Glomerular endothelial cell (primary cell): ENCODE results near the gene SRGAP1. TPM values are rescaled to one million over a fixed set of nuclear protein-coding genes. Genes with fewer than 3 reads are reported as not detected.
"Not testable (repeated sequence)": the region's sequence is repeated elsewhere in the genome, so short reads cannot be mapped to it uniquely, and the experiment has no call there.

Experiments
- DNase-seq: peaks from one replicate; pipeline ENCODE4 v3.0.0-alpha.2; 2011; ENCODE audit warnings: low read depth, low spot score; ENCODE audit errors: extremely low read depth
- total RNA-seq: library from RNA; depleted of rRNA; stranded (reverse); fragments of >200 nt; gene quantifications from 2 replicates; pipeline ENCODE4 v1.2.3, GENCODE V29; 2015

The SRGAP1 gene
- total RNA-seq, 1 donor from 2014 or later, result 14.9 TPM

DNA sequence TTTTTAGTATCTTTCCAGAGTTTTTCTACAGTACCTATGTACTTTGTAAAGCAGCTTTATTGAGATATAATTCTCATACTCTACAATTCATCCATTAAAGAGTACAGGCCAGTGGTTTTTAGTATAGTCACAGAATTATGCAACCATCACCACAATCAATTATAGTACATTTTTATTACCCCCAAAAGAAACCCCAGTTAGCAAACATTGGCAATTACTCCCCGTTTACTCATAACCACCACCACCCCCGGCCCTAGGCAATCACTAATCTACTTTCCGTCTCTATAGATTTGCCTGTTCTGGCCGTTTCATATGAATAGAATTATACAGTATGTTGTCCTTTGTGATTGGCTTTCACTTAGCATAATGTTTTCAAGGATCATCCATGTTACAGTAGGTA, 257.8 kb downstream of the SRGAP1 start:
- no peak for DNase-seq

DNA sequence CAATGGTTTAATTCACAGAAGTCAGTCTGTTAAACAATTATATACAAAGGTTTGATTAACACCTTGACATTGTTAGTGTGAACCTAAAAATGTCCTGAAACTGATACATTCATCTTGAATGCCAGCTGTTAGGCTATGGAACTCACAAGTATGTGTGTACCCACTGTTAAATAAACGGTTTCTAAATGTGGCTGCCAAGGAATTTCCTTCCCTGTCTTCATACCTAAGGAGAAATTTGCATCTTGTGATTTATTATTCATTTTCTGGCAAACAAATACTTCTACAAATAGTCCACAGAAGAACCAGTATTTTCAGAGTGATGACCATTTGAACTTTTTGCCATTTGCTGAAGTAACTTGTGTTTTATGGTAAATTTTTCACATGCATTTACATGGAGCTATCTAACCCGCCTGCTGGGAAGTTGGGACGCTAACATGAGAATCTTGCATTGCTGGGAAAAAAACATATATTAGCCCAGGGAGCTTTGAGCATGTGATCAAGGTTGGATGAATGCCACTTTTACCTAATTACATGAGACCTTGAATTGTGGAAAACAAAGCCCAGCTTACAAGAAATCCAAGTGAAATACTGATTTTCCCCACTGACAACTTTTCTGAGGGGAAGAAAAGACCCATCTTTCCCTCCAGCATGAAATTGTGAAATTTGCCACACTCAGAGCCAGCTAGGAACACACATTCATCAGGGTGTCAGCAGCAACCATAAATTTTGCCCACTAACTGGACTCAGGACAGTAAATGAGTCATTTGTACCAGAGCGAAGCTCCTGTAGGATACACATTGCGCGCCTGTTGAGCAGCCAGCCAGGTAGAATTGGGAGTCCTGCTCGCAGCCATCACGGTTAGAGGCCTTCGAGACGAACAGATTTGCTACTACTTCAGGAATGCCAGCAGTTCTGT, 259.6 kb downstream of the SRGAP1 start:
- no peak for DNase-seq

DNA sequence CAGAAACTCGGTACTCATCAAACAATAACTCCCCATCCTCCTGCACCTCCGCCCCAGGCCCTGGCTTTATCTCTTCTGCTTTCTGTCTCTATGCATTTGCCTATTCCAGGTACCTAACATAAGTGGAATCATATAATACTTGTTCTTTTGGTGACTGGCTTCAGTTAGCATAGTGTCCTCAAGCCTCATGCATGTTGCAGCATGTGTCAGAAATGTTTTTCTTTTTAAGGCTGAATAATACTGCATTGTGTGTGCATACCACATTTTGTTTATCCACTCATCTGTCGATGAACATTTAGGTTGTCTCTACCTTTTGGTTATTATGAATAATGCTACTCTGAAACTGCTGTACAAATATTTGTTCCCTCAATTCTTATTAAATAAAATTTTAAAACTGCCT, 260.5 kb downstream of the SRGAP1 start:
- DNase-seq, result no peak

DNA sequence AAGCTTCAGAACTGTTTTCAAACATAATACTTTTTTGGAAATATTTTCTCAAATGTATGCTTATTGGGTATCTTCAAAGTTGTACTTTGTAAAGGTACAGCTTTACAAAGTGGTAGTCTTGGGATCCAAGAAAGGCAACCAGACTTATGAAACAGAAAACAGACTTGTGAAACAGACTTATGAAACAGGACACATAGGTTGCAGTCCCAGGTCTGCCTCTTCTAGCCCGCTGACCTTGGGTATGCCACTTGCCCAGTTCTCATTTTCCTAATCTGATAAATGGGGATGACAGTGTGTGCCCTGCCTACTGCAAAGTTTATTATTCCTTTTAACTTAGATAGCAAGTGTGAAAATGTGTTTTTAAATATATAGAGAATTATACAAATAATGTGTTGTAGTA, 263.3 kb downstream of the SRGAP1 start:
- DNase-seq, result no peak

GRCh38 chr12:64109706-64110105, 265.2 kb downstream of the SRGAP1 start:
- no peak for DNase-seq

GRCh38 chr12:64110864-64111263, 266.4 kb downstream of the SRGAP1 start:
- DNase-seq, result no peak

GRCh38 chr12:64116969-64117368, 272.5 kb downstream of the SRGAP1 start:
- no peak for DNase-seq

DNA sequence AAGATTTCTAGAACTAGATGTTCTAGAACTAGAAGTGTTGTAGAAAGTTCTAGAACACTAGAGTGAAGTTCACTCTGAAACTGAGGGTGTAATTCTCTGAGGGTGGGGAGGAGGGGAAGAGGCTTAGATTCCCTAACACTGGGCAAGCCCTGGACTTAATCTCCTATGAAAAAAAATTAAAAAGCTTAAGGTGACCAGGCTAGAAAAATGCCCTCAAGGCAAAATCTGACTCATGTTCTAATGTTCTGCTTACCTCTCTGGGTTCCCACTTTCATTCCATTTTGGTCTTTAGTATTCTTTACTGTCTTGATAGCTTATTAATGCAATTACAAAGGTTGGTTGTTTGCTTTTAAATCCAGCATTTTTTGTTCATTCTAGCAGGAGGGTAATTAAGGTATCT, 276.1 kb downstream of the SRGAP1 start:
- no peak for DNase-seq

DNA sequence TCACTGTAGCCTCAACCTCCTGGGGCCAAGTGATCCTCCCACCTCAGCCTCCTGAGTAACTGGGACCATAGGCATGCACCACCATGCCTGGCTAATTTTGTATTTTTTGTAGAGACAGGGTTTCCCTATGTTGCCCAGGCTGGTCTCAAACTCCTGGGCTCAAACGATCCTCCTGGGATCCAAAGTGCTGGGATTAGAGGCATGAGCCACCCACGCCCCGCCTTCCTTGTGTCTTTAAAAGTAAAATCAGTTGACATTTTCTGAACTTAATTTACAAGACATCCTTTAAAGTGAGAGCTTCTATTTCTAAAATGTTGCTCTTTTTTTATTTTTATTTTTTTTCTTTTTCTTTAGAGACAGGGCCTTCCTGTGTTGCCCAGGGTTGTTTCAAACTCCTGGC, 276.6 kb downstream of the SRGAP1 start:
- DNase-seq, result not testable (repeated sequence)

- no peak for DNase-seq
These were observed 277.7 kb downstream of the SRGAP1 start for GRCh38 chr12:64122154-64122553.

DNA sequence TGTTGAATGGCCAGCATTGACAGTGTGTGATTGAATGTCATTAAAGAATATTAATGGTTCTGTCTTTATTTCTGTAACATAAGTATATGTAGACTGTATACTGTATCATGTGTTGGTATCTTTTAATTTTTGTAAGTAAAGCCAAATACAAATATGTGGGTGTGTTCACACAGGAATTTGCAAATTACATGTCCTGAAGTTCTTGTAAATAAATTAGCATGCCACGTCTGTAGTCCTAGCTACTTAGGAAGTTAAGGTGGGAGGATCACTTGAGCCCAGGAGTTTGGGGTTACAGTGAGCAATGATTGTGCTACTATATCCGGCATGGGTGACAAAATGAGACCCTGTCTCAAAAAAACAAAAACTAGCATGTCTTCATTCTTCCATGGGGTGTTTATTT, 278.5 kb downstream of the SRGAP1 start:
- no peak for DNase-seq

DNA sequence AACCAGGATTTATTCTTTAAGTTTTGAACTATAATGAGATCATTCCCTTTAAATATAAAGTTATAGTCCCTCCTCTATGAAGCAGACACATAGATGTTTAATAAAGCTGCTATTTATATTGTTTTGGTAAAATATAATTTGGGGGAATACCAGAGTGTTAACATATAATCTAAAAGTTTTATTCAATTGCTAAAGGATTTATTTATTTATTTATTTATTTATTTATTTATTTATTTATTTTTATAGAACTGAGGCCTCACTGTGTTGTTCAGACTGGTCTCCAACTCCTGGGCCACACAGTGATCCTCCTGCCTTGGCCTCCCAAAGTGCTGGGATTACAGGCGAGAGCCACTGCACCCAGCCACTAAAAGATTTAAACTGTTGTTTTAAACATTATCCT, 278.9 kb downstream of the SRGAP1 start:
- no peak for DNase-seq

- no peak for DNase-seq
These were observed 280.2 kb downstream of the SRGAP1 start for GRCh38 chr12:64124511-64125197.

DNA sequence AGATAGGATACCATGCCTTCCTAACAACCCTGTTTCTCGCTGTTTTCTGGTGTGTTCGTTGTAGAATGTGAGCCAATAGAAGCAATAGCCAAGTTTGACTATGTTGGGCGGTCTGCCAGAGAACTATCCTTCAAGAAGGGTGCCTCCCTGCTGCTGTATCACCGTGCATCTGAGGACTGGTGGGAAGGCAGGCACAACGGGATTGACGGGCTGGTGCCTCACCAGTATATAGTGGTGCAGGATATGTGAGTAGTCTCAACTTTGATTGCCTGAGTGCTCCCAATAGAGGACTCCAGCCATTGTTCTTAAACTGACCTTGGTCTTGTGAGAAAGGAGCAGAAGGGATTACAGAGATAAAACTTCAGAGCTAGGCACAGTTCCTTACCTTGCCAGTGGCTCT, 281.4 kb downstream of the SRGAP1 start:
- no peak for DNase-seq

DNA sequence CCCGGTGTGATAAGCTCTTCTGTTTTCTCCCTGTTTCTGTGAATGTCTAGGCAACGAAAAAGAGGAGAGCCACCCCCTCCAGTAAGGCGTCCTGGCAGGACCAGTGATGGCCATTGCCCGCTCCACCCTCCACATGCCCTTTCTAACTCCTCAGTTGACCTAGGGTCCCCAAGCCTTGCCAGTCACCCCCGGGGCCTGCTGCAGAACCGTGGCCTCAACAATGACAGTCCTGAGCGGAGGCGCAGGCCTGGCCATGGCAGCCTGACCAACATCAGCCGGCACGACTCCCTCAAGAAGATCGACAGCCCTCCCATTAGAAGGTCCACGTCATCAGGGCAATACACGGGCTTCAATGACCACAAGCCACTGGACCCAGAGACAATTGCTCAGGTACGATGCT, 283.3 kb downstream of the SRGAP1 start:
- no peak for DNase-seq

DNA sequence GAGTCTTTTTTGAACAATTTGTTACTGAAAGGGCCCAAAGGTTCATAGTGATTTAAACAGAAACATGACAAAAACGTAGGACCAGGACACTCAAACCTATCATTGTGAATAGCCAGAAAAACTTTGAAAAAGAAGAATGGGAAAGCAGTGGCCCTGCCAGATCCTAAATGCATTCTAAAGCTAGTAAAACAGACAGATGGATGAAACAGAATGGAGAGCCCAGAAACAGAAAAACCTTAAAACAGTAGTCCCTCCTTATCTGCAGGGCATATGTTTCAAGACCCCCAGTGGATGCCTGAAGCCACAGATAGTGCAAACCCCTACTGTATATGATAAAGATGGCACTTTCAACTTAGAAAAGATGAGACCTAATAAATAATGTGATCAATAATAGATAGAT, 283.9 kb downstream of the SRGAP1 start:
- no peak for DNase-seq

- DNase-seq, result not testable (repeated sequence)
These were observed 286.0 kb downstream of the SRGAP1 start for GRCh38 chr12:64130476-64130875.

- not testable (repeated sequence) for DNase-seq
These were observed 287.0 kb downstream of the SRGAP1 start for GRCh38 chr12:64131456-64131855.

- not testable (repeated sequence) for DNase-seq
These were observed 288.2 kb downstream of the SRGAP1 start for GRCh38 chr12:64132672-64133071.

GRCh38 chr12:64137117-64137516, 292.6 kb downstream of the SRGAP1 start:
- no peak for DNase-seq

DNA sequence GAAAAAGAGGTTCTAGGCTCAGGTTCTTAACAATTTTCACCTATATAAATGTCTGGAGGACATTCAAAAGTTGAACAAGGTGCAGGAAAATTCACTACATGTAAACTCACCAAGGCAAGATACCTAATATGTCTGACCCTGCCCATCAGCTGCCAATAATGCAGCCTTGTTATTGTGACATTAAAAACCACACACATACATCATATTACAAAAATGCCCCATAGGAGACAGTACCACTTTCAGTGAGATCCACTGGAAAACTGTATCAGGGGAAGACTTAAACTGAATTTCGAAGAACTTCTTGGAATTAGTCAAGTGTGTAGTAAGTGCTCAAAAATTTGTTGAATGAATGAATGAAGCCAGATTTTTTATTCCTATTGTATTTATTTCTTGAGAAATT, 294.5 kb downstream of the SRGAP1 start:
- DNase-seq, result no peak

GRCh38 chr12:64142382-64142781, 297.9 kb downstream of the SRGAP1 start:
- DNase-seq, result no peak
